ENCODE data around the gene DDX41. TPM values are rescaled to one million over a fixed set of nuclear protein-coding genes. Genes with fewer than 3 reads are reported as not detected.

Gene DDX41
- total and polyA plus RNA-seq, 2 of the 13 experiments (the other 11 are each of a cell fraction or from before 2014, with no cell fraction given), result 62.8 to 105 TPM

DNA sequence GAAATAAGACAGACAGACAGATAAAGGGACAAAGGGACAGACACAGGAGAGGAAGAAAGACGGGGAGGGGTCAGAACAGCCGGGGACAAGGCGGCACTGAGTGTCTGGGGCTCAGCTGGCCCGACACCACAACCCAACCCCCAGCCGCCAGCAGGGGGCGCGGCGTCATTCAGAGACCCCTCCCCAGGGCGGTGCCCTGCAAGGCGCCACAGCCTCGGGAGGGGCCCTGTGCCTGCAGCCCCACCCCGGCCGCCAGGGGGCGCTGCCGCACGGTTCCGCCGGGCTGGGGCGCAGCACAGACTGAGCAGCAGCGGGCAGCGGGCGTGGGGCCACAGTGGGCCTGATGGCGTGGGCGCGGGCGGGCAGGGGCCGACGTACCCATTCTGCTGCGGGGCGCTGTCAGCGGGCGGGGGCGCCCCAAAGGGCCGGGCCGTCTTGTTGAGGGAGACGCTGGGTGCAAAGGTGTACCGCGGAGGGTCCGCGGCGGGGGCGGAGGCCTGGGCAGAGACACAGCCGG is 25.3 kb downstream of the DDX41 start (continued):
- TF ChIP-seq, protein P1, sequence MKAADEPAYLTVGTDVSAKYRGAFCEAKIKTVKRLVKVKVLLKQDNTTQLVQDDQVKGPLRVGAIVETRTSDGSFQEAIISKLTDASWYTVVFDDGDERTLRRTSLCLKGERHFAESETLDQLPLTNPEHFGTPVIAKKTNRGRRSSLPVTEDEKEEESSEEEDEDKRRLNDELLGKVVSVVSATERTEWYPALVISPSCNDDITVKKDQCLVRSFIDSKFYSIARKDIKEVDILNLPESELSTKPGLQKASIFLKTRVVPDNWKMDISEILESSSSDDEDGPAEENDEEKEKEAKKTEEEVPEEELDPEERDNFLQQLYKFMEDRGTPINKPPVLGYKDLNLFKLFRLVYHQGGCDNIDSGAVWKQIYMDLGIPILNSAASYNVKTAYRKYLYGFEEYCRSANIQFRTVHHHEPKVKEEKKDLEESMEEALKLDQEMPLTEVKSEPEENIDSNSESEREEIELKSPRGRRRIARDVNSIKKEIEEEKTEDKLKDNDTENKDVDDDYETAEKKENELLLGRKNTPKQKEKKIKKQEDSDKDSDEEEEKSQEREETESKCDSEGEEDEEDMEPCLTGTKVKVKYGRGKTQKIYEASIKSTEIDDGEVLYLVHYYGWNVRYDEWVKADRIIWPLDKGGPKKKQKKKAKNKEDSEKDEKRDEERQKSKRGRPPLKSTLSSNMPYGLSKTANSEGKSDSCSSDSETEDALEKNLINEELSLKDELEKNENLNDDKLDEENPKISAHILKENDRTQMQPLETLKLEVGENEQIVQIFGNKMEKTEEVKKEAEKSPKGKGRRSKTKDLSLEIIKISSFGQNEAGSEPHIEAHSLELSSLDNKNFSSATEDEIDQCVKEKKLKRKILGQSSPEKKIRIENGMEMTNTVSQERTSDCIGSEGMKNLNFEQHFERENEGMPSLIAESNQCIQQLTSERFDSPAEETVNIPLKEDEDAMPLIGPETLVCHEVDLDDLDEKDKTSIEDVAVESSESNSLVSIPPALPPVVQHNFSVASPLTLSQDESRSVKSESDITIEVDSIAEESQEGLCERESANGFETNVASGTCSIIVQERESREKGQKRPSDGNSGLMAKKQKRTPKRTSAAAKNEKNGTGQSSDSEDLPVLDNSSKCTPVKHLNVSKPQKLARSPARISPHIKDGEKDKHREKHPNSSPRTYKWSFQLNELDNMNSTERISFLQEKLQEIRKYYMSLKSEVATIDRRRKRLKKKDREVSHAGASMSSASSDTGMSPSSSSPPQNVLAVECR (CRISPR knock-in tag; IDR thresholded peaks at IDR 0.05; ENCODE audit: borderline replicate concordance), result peak; percentile 38; the same call in 1 of the 2 replicates
- peak; percentile 94 for TF ChIP-seq KLF12 (CRISPR knock-in tag; IDR thresholded peaks at IDR 0.05; ENCODE audit: borderline replicate concordance)
- TF ChIP-seq RAD21 (CRISPR knock-in tag; IDR thresholded peaks at IDR 0.05), result peak; percentile 93
- TF ChIP-seq ZNF20 (CRISPR knock-in tag; IDR thresholded peaks at IDR 0.05), result no peak
- no peak for TF ChIP-seq ZNF503 (CRISPR knock-in tag; IDR thresholded peaks at IDR 0.05)
- TF ChIP-seq ZNF331 (CRISPR knock-in tag; IDR thresholded peaks at IDR 0.05), result peak; percentile 85
- TF ChIP-seq FOXA3 (CRISPR knock-in tag; IDR thresholded peaks at IDR 0.05), result peak; percentile 29; the same call in 1 of the 2 replicates
- TF ChIP-seq ZNF691 (CRISPR knock-in tag; IDR thresholded peaks at IDR 0.05; ENCODE audit: borderline replicate concordance, low read depth), result peak; percentile 24; the same call in 1 of the 2 replicates
- TF ChIP-seq ZBTB7A (CRISPR knock-in tag; IDR thresholded peaks at IDR 0.05), result peak; percentile 96
- TF ChIP-seq ZBTB33 (CRISPR knock-in tag; IDR thresholded peaks at IDR 0.05), result peak; percentile 100
- TF ChIP-seq HNRNPK (IDR thresholded peaks at IDR 0.05; ENCODE audit: low read depth, low read length, poor library complexity, severe bottlenecking), result peak; percentile 84
- 0 out of 2 replicates have a peak, but pooled peaks have one; percentile 12 for TF ChIP-seq PCBP1 (IDR thresholded peaks at IDR 0.05; ENCODE audit: borderline replicate concordance, low read depth, low read length)
- TF ChIP-seq MYC (CRISPR knock-in tag; IDR thresholded peaks at IDR 0.05; ENCODE audit: borderline replicate concordance), result peak; percentile 52; the same call in 1 of the 2 replicates
- TF ChIP-seq ZFX (CRISPR knock-in tag; IDR thresholded peaks at IDR 0.05; ENCODE audit: low read depth), result peak; percentile 27; the same call in 1 of the 2 replicates
- TF ChIP-seq ZBTB7B (CRISPR knock-in tag; IDR thresholded peaks at IDR 0.05), result peak; percentile 61; the same call in 1 of the 2 replicates
- TF ChIP-seq KDM2A (CRISPR knock-in tag; IDR thresholded peaks at IDR 0.05; ENCODE audit: borderline replicate concordance, low read depth), result peak; percentile 42; the same call in 1 of the 2 replicates
- 0 out of 2 replicates have a peak, but pooled peaks have one; percentile 27 for TF ChIP-seq CBFB (CRISPR knock-in tag; IDR thresholded peaks at IDR 0.05)
- TF ChIP-seq, protein P2, sequence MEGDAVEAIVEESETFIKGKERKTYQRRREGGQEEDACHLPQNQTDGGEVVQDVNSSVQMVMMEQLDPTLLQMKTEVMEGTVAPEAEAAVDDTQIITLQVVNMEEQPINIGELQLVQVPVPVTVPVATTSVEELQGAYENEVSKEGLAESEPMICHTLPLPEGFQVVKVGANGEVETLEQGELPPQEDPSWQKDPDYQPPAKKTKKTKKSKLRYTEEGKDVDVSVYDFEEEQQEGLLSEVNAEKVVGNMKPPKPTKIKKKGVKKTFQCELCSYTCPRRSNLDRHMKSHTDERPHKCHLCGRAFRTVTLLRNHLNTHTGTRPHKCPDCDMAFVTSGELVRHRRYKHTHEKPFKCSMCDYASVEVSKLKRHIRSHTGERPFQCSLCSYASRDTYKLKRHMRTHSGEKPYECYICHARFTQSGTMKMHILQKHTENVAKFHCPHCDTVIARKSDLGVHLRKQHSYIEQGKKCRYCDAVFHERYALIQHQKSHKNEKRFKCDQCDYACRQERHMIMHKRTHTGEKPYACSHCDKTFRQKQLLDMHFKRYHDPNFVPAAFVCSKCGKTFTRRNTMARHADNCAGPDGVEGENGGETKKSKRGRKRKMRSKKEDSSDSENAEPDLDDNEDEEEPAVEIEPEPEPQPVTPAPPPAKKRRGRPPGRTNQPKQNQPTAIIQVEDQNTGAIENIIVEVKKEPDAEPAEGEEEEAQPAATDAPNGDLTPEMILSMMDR (CRISPR knock-in tag; IDR thresholded peaks at IDR 0.05), result peak; percentile 83
- TF ChIP-seq ZNF768 (CRISPR knock-in tag; IDR thresholded peaks at IDR 0.05), result peak; percentile 93

All from HepG2 (cell line).